Esophagus muscularis mucosa (tissue), 4 donors: ENCODE results near the gene PFKL. TPM values are rescaled to one million over a fixed set of nuclear protein-coding genes. Genes with fewer than 3 reads are reported as not detected.

Experiments
- DNase-seq: peaks from one replicate; pipeline ENCODE4 v3.0.0-alpha.2; 2017; ENCODE audit errors: extremely low spot score
- H3K27ac ChIP-seq, 4 donors: fragments of 200-600 bp; sonication (generic); replicated peaks in 1 of 4; 1 replicate in 3 of 4; 2 replicates in 1 of 4; pipeline ENCODE4 v1.5.1; 2016 to 2019; ENCODE audit warnings: mild to moderate bottlenecking in 1 of 4
- H3K27me3 ChIP-seq, 4 donors: fragments of 200-600 bp; sonication (generic); one replicate each; pipeline versions ENCODE4 v1.5.1 to v1.6.0; 2016 to 2019
- H3K36me3 ChIP-seq, 4 donors: fragments of 200-600 bp; sonication (generic); one replicate each; pipeline ENCODE4 v1.5.1; 2016 to 2019
- H3K4me1 ChIP-seq, 4 donors: fragments of 200-600 bp; sonication (generic); one replicate each; pipeline ENCODE4 v1.5.1; 2016 to 2019
- H3K4me3 ChIP-seq, 4 donors: fragments of 200-600 bp; sonication (generic); 1 replicate in 2 of 4; 2 replicates in 2 of 4; pipeline ENCODE4 v1.5.1; 2016 to 2019; ENCODE audit warnings: mild to moderate bottlenecking in 4 of 4, moderate library complexity in 1 of 4
- H3K9me3 ChIP-seq, 4 donors: fragments of 200-600 bp; sonication (generic); 1 replicate in 3 of 4; 2 replicates in 1 of 4; pipeline ENCODE4 v1.5.1; 2016 to 2019
- CTCF ChIP-seq, 3 experiments: fragments of 200-600 bp in 2 of 3; fragments of 450-650 bp in 1 of 3; sonication (generic) in 2 of 3; IDR thresholded peaks; one replicate each; pipeline ENCODE4 v1.5.1; 2017 to 2019; ENCODE audit warnings: antibody characterized with exemption in 3 of 3, mild to moderate bottlenecking in 2 of 3, moderate library complexity in 1 of 3
- EP300 ChIP-seq: sonication (generic); formaldehyde crosslinking; IDR thresholded peaks from one replicate; pipeline ENCODE4 v1.6.1; 2017; ENCODE audit warnings: antibody characterized with exemption
- POLR2A ChIP-seq: fragments of 450-650 bp; IDR thresholded peaks from one replicate; pipeline ENCODE4 v1.6.1; 2017; ENCODE audit warnings: antibody characterized with exemption, moderate library complexity, mild to moderate bottlenecking, low read depth
- POLR2AphosphoS5 ChIP-seq, 2 donors: sonication (generic); formaldehyde crosslinking; IDR thresholded peaks; one replicate each; pipeline ENCODE4 v1.6.1; 2017; ENCODE audit warnings: antibody characterized with exemption in 2 of 2
- WGBS: methylation state at CpG from one replicate; pipeline ENCODE4 v1.1.5; 2018; 5-methylcytosine and 5-hydroxymethylcytosine counted together
- intact Hi-C: fragments of 100-400 bp; cut with DNase I; formaldehyde crosslinking; loops from one replicate; pipeline ENCODE4 v1.15.1; 2023
- total RNA-seq, 4 donors: library from RNA; depleted of rRNA; stranded (reverse); fragments of >200 nt; gene quantifications; one replicate each; pipeline versions ENCODE4 v1.1.0 to v1.2.1, GENCODE V29; 2016

Gene PFKL
- total RNA-seq, 4 donors from 2014 or later = 61.5 to 109 (median 83.4) TPM

- TF ChIP-seq CTCF (IDR thresholded peaks at IDR 0.05) (no peak), EP300 (no peak), POLR2A (no peak), POLR2AphosphoS5 (IDR thresholded peaks at IDR 0.05) (no peak)
- no peak for DNase-seq
- no peaks in the 10 kb centered on the region for H3K9me3 ChIP-seq
- H3K27ac ChIP-seq = peak within 1 kb of the TSS in 2 of 4 donors; percentile 58 to 59
- intact Hi-C loops = no loop called here
- H3K4me3 ChIP-seq = peak within 1 kb of the TSS; percentile 18 to 38 (median 21)
- 55% methylated on average over 13 of the region's 21 CpGs for WGBS
- peaks cover 0 to 18% (median 8%) of the 10 kb centered on the region in 4 donors for H3K4me1 ChIP-seq
- no peaks in the 10 kb centered on the region for H3K36me3 ChIP-seq
- peaks cover 0 to 60% (median 10%) of the 10 kb centered on the region in 4 donors for H3K27me3 ChIP-seq
Observed at GRCh38 chr21:44353191-44353970, 53.5 kb downstream of the PFKL start, which contains the start of gene TRPM2. TSS of gene TRPM2 (plus strand) at chr21:44353621. CDS start at chr21:44353701, 80 bp downstream.

- Histone ChIP-seq H3K4me1 (peaks cover 0 to 18% (median 8%) of the 10 kb centered on the region in 4 donors), H3K36me3 (no peaks in the 10 kb centered on the region), H3K27me3 (peaks cover 0 to 54% (median 8%) of the 10 kb centered on the region in 4 donors), H3K27ac (peak overlapping the region in 2 of 4 donors; percentile 58 to 59), H3K4me3 (peak overlapping the region; percentile 18 to 38 (median 21)), H3K9me3 (no peaks in the 10 kb centered on the region)
- intact Hi-C loops = no loop called here
- DNase-seq = no peak
- TF ChIP-seq CTCF (IDR thresholded peaks at IDR 0.05) = no peak
- no peak for TF ChIP-seq POLR2A
- TF ChIP-seq EP300 = no peak
- TF ChIP-seq POLR2AphosphoS5 (IDR thresholded peaks at IDR 0.05) = no peak
- WGBS = 70% methylated on average over 8 of the region's 8 CpGs
Observed at GRCh38 chr21:44354001-44354405, 54.1 kb downstream of the PFKL start.

- no peak for DNase-seq
- no peaks in the 10 kb centered on the region for H3K36me3 ChIP-seq
- 66% methylated on average over 21 of the region's 24 CpGs for WGBS
- TF ChIP-seq POLR2AphosphoS5 (IDR thresholded peaks at IDR 0.05) = no peak
- TF ChIP-seq CTCF (IDR thresholded peaks at IDR 0.05) = no peak
- TF ChIP-seq EP300 = no peak
- no peak for TF ChIP-seq POLR2A
- peaks cover 0 to 51% (median 0%) of the 10 kb centered on the region in 4 donors for H3K27me3 ChIP-seq
- no peak overlapping the region for H3K4me3 ChIP-seq
- no peak overlapping the region for H3K27ac ChIP-seq
- peaks cover 0 to 11% (median 4%) of the 10 kb centered on the region in 4 donors for H3K4me1 ChIP-seq
- H3K9me3 ChIP-seq = no peaks in the 10 kb centered on the region
- intact Hi-C loops = no loop called here
Observed at GRCh38 chr21:44354775-44355771, 55.2 kb downstream of the PFKL start.

GRCh38 chr21:44356160-44356559, 56.3 kb downstream of the PFKL start:
- H3K9me3 ChIP-seq = no peaks in the 10 kb centered on the region
- no peak overlapping the region for H3K4me3 ChIP-seq
- TF ChIP-seq EP300 = no peak
- TF ChIP-seq CTCF (IDR thresholded peaks at IDR 0.05) = no peak
- TF ChIP-seq POLR2AphosphoS5 (IDR thresholded peaks at IDR 0.05) = no peak
- no peak for TF ChIP-seq POLR2A
- intact Hi-C loops = no loop called here
- H3K27me3 ChIP-seq = peaks cover 0 to 47% (median 0%) of the 10 kb centered on the region in 4 donors
- WGBS = 81% methylated on average over 11 of the region's 11 CpGs
- H3K27ac ChIP-seq = no peak overlapping the region
- no peak for DNase-seq
- H3K36me3 ChIP-seq = no peaks in the 10 kb centered on the region
- H3K4me1 ChIP-seq = no peaks in the 10 kb centered on the region
